ENCODE results near the gene LAMTOR3. TPM values are rescaled to one million over a fixed set of nuclear protein-coding genes. Genes with fewer than 3 reads are reported as not detected.

The LAMTOR3 gene
- total and polyA plus RNA-seq, 2 donors (not counting 3 experiments of a cell fraction or from before 2014, with no cell fraction given): 25.3 to 31.0 TPM

- H3K9ac ChIP-seq (replicated peaks; ENCODE audit: extremely low read depth, insufficient read depth, low read length): no peak overlapping the region
- no peak for FAIRE-seq
- H4K20me1 ChIP-seq (replicated peaks; ENCODE audit: control insufficient read depth, extremely low read depth, insufficient read depth, low read length): no peaks in the 10 kb centered on the region
- no peak overlapping the region for H3K4me2 ChIP-seq (ENCODE audit: insufficient read depth, low read length)
- H2AFZ ChIP-seq (ENCODE audit: low read depth, low read length): no peak overlapping the region
- ChIA-PET CTCF (no interaction called here), POLR2A (no interaction called here)
- H3K27ac ChIP-seq (ENCODE audit: insufficient read depth, low read depth, low read length): no peak overlapping the region
- no peaks in the 10 kb centered on the region for H3K4me1 ChIP-seq (ENCODE audit: control insufficient read depth, extremely low read depth, insufficient read depth, low read length)
- H3K36me3 ChIP-seq (ENCODE audit: control insufficient read depth in 2 of 2, extremely low read depth in 1 of 2, insufficient read depth in 2 of 2, low read length in 2 of 2): peaks cover 2 to 6% of the 10 kb centered on the region in 2 experiments
- no peak for DNase-seq (ENCODE audit: low read depth, low spot score)
- H3K79me2 ChIP-seq (ENCODE audit: control insufficient read depth, insufficient read depth, low read length): no peaks in the 10 kb centered on the region
- no peaks in the 10 kb centered on the region for H3K9me3 ChIP-seq (replicated peaks; ENCODE audit: control insufficient read depth, insufficient read depth, low read length)
- no peaks in the 10 kb centered on the region for H3K27me3 ChIP-seq (ENCODE audit: control insufficient read depth in 2 of 2, insufficient read depth in 2 of 2, low read length in 2 of 2)
- no TSS peak for BruUV-seq (replicated peaks)
- intact Hi-C loops (cut with micrococcal nuclease): no loop called here
- dilution Hi-C loops (cut with MboI; ENCODE audit: extremely low pct_ligation_motif_present, low sequenced_read_pairs): no loop called here
- no peaks in the 10 kb centered on the region for H3K9me1 ChIP-seq (replicated peaks; ENCODE audit: control insufficient read depth, extremely low read depth, insufficient read depth, low read length)
- TF ChIP-seq MYC (IDR thresholded peaks at IDR 0.05; ENCODE audit: low read depth, low read length): no peak
- TF ChIP-seq JUN (IDR thresholded peaks at IDR 0.05; ENCODE audit: borderline replicate concordance, insufficient read depth, insufficient read length, low read depth): no peak
- no peak for TF ChIP-seq MAX (IDR thresholded peaks at IDR 0.05; ENCODE audit: insufficient read depth, insufficient read length)
- no peak for TF ChIP-seq POLR2A (IDR thresholded peaks at IDR 0.05; ENCODE audit: low read depth, low read length)
- no peak for TF ChIP-seq GATA2 (IDR thresholded peaks at IDR 0.05; ENCODE audit: insufficient read depth, insufficient read length, low read depth, low read length)
- TF ChIP-seq FOS (IDR thresholded peaks at IDR 0.05; ENCODE audit: borderline replicate concordance, insufficient read depth, low read length): no peak
- TF ChIP-seq EZH2 (IDR thresholded peaks at IDR 0.05; ENCODE audit: borderline replicate concordance, low read depth, low read length, severe bottlenecking): no peak
- no peak for TF ChIP-seq CTCF (IDR thresholded peaks at IDR 0.05; ENCODE audit: extremely low read depth in 1 of 2, insufficient read depth in 1 of 2, low read depth in 1 of 2, low read length in 2 of 2)
- no peak for TF ChIP-seq POLR2AphosphoS5 (IDR thresholded peaks at IDR 0.05; ENCODE audit: insufficient read depth, low read depth, low read length)
- no peak overlapping the region for H3K4me3 ChIP-seq (replicated peaks in 1 of 3; ENCODE audit: insufficient read depth in 1 of 3, low read depth in 1 of 3, low read length in 3 of 3)
These were observed 19.2 kb downstream of the LAMTOR3 start for GRCh38 chr4:99875071-99875470.
